HepG2 (cell line): ENCODE results near the gene SYCE1L. TPM values are rescaled to one million over a fixed set of nuclear protein-coding genes. Genes with fewer than 3 reads are reported as not detected.
A peak's percentile ranks its signal among the peaks of the same experiment; 100 is the strongest.

Experiments
- AKNA ChIP-seq: sonication (generic); formaldehyde crosslinking; IDR thresholded peaks from 2 replicates; pipeline ENCODE4 v1.4.0; 2020; ENCODE audit warnings: missing genetic modification reagents, borderline replicate concordance
- CEBPZ ChIP-seq: IDR thresholded peaks from 2 replicates; pipeline ENCODE4 v1.6.1; 2012; ENCODE audit warnings: low read length, improper control_type of control experiment
- MAX ChIP-seq: IDR thresholded peaks from 2 replicates; pipeline ENCODE4 v1.6.1; 2012; ENCODE audit warnings: inconsistent platforms
- NFAT5 ChIP-seq: sonication (generic); formaldehyde crosslinking; IDR thresholded peaks from 2 replicates; pipeline ENCODE4 v1.4.0; 2020; ENCODE audit warnings: missing genetic modification reagents
- NFKB2 ChIP-seq: sonication (generic); formaldehyde crosslinking; IDR thresholded peaks from 2 replicates; pipeline ENCODE4 v1.4.0; 2020; ENCODE audit warnings: missing genetic modification reagents, borderline replicate concordance
- RNF219 ChIP-seq: sonication (generic); formaldehyde crosslinking; IDR thresholded peaks from 2 replicates; pipeline ENCODE4 v1.5.0; 2020; ENCODE audit warnings: mild to moderate bottlenecking, missing genetic modification reagents
- ZNF546 ChIP-seq: sonication (generic); formaldehyde crosslinking; conservative IDR thresholded peaks from 2 replicates; pipeline ENCODE4 v1.8.1; 2023; ENCODE audit warnings: mild to moderate bottlenecking, missing genetic modification reagents
- ZNF616 ChIP-seq: sonication (generic); formaldehyde crosslinking; IDR thresholded peaks from 2 replicates; pipeline ENCODE4 v1.5.0; 2020; ENCODE audit warnings: low read depth, mild to moderate bottlenecking, missing genetic modification reagents
- ZNF781 ChIP-seq: sonication (generic); formaldehyde crosslinking; IDR thresholded peaks from 2 replicates; pipeline ENCODE4 v1.5.1; 2020; ENCODE audit warnings: borderline replicate concordance, mild to moderate bottlenecking, missing genetic modification reagents; ENCODE audit errors: not compliant biosample characterization
- ZZZ3 ChIP-seq: sonication (generic); formaldehyde crosslinking; IDR thresholded peaks from 2 replicates; pipeline ENCODE4 v1.4.0; 2020; ENCODE audit warnings: missing genetic modification reagents, mild to moderate bottlenecking, borderline replicate concordance
- polyA plus RNA-seq, 8 experiments: library from polyadenylated mRNA; depleted of rRNA in 3 of 8; stranded (reverse) in 7 of 8; unstranded in 1 of 8; fragments of >200 nt; fragmentation: Illumina TruSeq in 4 of 8; extraction: Trizol in 4 of 8; gene quantifications; 2 replicates each; pipeline versions ENCODE4 v1.2.1 to v1.2.3, GENCODE V29; 2011 to 2016; ENCODE audit warnings: low read depth in 4 of 8, missing spikeins in 1 of 8, mixed read lengths in 1 of 8; ENCODE audit not compliant: insufficient read depth in 1 of 8
- total RNA-seq, 5 experiments: library from RNA; depleted of rRNA; stranded (reverse); fragments of >200 nt; fragmentation: Illumina TruSeq; extraction: Trizol; gene quantifications; 2 replicates each; pipeline ENCODE4 v1.2.3, GENCODE V29; 2016; ENCODE audit warnings: low read depth in 1 of 5

SYCE1L gene
- total and polyA plus RNA-seq, 2 of the 13 experiments (the other 11 are each of a cell fraction or from before 2014, with no cell fraction given), result 0.22 TPM; not detected in 1

GRCh38 chr16:77190478-77191258 lies 8.5 kb upstream of the SYCE1L start, which contains the start of gene MON1B (continued):
- no peak for TF ChIP-seq NFAT5 (CRISPR knock-in tag)
- TF ChIP-seq ZNF781, result peak; percentile 7
- TF ChIP-seq NFKB2 (CRISPR knock-in tag), result peak; percentile 23; the same call in 1 of the 2 replicates
- TF ChIP-seq ZNF616, result no peak
- TF ChIP-seq ZZZ3, result no peak; the same call in 1 of the 2 replicates
- no peak; the same call in 1 of the 2 replicates for TF ChIP-seq RNF219 (CRISPR knock-in tag)
- TF ChIP-seq ZNF546 (CRISPR knock-in tag), result peak; percentile 89; the same call in 1 of the 2 replicates
- no peak for TF ChIP-seq AKNA
- peak; percentile 29 for TF ChIP-seq MAX
- peak; percentile 73 for TF ChIP-seq CEBPZ
